GM20431 (cell line): ENCODE measurements around the gene ZNF668.

Experiments used
- in situ Hi-C: fragments of 300-500 bp; cut with MseI, MboI; formaldehyde crosslinking; loops from one replicate; pipeline ENCODE4 v1.15.0; 2020; ENCODE audit warnings: low sequenced_read_pairs; ENCODE audit not compliant: unreplicated experiment

ZNF668 gene

DNA sequence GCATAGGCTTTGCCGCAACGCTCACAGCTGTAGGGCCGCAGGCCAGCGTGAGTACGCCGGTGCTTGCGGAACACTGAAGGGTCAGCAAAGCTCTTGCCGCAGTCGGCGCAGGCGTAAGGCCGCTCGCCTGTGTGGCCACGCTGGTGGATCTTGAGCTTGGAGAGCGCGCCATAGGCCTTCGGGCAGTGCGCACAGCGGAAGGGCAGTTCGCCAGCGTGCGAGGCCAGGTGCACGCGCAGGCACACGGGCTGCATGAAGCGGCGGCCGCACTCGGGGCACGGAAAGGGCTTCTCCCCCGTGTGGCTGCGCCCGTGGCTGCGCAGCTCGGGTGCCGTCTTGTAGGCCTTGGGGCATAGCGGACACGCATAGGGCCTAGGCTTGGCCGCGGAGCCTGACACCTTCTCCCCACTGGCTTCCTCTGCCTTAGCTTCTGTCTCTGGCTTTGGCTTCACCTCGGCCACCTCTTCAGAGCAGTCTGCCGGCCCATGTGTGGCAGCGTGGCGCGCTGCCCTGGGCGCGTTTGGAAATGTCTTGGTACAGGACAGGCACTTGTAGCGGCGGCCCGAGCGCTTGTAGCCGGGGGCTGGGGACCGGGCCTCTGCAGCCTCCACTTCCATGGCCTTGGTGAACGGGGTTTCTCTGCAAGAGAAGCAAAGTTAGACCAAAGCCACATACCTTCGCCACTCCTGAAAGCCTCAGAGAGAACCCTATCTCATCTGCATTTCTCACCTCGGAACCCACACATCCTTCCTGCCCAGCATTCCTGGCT, 10.0 kb downstream of the ZNF668 start:
- in situ Hi-C loops: no loop called here

DNA sequence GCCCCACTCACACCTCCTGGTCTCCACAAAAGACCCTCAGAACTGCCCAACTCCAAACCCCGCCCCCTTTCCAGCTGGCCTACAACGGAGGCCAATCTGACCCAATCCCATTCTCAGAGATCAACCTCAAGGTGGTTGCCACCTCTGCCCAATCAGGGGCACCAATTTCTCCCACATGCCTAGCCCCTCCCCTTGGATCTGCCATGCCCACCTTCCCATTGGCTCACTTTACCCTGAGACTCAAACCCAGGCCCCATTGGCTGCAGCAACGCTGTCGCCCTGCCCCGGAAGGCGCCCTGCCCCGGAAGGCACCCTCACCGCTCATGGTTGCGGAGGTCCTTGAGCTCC, 10.6 kb downstream of the ZNF668 start:
- in situ Hi-C loops: no loop called here

DNA sequence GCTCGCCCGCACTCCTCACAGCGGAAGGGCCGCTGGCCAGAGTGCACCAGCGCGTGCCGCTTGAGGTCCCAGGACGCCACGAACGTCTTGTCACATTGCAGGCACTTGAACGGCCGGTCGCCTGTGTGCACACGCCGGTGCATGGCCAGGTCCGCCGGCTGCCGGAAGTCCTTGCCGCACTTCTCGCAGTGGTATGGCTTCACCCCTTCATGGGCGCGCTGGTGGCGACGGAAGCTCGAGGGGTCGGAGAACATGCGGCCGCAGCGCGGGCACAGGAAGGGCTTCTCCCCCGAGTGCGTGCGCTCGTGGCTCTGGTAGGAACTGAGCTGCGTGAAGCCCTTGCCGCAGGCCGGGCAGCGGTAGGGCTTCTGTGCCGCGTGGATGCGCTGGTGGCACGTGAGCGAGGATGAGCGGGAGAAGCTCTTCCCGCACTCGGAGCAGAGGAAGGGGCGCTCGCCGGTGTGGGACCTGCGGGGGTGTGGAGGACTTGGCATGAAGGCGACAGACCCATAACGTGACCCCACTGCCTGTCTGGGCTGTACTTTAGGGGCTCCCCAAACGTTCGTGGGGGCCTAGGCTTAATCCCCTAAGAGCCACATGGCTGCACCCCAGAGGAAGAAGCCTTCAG, 12.1 kb downstream of the ZNF668 start:
- in situ Hi-C loops: no loop called here

DNA sequence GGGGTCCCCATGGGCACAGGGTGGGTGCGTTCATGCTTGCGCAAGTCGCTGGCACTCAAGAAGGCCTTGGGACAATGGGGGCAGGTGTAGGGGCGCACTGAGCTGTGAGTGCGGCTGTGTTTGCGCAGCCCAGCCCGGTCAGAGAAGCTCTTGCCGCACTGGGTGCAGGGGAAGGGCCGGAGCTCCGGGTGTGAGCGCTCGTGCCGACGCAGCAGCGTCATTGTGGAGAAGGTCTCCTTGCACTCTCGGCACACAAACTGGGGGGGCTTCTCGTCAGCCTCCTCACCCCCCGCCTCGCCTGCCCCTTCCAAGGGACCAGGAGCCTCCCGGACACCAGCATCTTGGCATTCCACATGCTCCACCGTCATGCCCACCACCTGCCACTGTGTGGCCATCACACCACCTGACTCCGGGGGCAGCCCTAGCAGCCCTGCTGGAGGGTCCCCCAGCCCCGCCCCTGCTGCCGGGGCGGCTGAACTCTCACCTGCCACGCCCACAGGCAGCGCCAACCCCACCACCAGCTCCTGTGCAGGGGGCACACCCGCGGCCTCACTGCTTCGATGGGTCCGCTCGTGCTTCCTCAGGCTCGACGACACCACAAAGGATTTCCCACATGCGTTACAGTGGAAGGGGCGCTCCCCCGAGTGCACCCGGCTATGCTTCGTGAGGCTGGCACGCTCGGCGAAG, 12.8 kb downstream of the ZNF668 start:
- in situ Hi-C loops: no loop called here

DNA sequence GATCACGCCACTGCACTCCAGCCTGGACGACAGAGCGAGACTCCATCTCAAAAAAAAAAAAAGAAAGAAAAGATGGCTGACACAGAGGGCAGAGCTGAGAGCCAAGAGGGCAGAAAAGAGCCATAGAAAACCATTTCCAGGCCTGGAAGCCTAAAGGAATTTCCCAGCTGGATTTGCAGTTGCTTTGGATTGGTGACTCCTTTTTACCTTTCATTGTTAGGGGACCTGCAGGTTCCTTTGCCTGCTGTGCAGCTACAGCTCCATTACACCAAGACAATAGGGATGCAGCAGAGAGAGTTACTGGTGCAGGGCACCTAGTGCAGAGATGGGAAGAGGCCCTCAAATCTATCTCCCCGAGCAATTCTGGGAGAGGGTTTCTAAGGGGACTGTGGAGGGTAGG, 18.4 kb downstream of the ZNF668 start:
- in situ Hi-C loops: no loop called here

DNA sequence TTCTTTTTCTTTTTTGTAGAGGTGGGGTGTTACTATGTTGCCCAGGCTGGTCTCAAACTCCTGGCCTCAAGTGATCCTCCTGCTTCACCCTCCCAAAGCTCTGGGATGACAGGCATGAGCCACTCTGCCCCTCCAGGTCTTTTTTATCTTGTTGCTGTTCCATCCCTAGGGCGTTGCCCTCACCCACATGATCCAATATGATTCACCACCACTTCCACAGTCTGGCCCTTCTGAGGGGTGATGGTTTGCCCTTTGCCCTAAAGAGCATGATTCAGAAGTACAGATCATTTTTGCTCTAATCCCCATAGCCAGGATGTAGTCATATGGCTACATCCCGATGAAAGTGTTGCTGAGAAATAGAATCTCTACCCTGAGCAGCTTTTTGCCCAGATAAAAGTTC, 21.9 kb downstream of the ZNF668 start:
- in situ Hi-C loops: no loop called here

DNA sequence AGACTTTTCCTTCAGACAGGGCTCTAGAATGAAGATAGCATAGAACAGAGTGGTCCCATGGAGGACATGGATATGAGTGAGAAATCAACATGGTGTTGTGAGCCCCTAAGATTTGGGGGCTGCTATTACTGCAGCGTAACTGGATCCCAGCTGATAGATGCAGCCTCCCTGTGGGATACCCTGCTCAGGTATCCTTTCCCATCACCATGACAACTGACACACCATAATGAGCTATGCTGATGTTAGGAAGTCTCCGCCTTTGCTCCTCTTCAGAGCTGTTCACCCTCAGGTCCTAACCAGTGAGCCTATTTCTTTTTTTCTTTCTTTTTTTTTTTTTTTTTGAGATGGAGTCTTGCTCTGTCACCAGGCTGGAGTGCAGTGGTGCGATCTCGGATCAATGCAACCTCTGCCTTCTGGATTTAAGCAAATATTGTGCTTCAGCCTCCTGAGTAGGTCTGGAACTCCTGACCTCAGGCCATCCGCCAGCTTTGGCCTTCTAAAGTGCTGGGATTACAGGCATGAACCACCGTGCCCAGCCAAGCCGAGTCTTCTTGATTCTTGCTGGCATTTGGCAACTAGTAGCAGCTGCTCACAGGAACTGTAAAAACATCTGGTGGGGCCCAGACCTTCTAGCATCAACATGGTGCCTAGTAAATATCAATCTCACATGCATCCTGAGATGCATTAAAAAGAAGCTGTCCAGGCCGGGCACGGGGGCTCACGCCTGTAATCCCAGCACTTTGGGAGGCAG, 23.6 kb downstream of the ZNF668 start:
- in situ Hi-C loops: no loop called here

DNA sequence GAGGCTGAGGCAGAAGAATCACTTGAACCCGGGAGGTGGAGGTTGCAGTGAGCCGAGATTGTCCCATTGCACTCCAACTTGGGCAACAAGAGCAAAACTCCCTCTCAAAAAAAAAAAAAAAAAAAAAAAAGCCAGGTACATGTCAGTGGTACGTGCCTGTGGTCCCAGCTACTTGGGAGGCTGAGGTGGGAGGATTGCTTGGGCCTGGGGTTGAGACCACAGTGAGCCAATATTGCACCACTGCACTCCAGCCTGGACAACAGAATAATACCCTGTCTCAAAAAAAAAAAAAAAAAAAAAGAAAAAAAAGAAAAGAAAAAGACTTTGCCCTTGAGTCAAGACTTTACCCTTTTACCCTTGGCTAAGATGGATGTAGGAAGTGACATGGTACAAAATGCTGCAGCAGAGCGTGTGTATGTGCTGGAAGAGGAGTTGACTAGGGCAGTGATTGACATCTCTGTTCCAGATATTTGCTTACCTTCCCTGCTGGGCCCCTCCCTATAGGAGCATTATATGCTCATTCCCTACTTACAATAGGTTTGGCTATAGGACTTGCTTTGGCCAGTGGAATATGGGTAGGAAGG, 30.1 kb downstream of the ZNF668 start:
- in situ Hi-C loops: no loop called here

DNA sequence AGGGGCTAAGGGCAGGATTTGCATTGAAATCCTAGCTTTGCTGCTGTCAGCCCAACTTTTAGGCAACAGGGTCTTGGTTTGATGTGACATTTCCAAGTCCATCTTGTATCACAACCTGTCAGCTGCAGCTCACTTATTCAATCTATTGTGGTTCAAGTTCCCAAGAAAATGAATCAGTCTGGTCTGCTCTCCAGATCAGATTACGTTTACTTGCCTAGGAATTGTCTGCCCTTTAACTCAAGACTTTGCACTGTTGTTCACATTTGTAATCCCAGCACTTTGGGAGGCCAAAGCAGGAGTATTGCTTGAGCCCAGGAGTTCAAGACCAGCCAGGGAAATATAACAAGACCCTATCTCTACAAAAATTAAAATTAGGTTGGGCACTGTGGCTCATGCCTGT, 30.7 kb downstream of the ZNF668 start:
- in situ Hi-C loops: no loop called here

DNA sequence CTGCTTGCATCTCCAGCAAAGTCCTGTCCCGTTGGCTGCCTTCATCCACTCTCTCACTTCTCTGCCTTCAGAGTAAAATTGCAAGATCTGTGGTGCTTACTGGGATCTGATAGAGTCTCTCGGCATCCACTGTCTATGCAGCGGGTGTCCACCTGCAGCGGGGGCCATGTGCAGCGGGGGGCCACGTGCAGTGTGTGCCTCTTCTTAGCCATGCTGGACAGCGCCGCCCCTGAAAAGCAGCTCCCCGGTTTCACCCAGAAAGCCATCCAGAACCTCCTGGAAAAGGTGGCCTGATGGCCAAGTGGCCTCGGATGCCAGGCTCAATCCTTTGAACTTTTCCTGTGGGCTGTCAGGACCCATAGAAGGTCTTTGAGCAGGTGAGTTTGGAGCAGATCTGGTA, 31.2 kb downstream of the ZNF668 start:
- in situ Hi-C loops: no loop called here

DNA sequence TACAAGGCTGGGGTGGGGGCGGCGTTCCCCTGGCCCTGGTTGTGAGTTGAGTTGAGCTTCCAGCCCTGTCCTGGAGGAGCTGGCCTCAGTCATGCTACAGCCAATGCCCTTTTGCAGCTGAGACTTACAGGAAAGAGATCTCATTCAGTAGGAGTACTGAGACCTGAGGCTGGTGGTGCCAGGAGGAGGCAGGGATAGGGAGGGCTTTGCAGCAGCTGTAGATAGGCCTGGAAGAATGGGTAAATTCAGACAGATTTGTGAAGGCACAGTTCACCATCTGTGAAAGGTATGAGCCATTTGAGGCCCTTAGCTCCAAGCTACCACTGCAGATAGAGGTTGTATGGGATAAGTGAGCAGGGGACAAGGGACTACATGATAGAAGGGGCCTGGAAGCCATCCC, 35.0 kb downstream of the ZNF668 start:
- in situ Hi-C loops: no loop called here

DNA sequence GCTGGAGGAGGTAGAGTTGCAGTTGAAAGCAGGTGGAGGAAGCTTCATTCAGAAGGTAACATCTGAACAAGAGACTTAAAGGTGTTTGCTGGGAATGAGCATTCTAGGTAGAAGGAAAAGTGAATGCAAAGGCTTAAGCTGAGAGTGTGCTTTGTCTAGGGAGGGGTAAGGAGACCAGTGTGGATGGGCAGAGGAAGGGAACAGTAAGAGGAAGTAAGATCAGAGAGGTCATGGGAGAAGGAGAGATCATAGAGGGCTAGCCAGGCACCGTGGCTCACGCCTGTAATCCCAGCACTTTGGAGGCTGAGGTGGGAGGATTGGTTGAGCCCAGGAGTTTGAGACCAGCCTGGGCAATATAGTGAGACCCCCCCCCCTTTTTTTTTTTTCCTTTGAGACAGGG, 37.3 kb downstream of the ZNF668 start:
- in situ Hi-C loops: no loop called here

DNA sequence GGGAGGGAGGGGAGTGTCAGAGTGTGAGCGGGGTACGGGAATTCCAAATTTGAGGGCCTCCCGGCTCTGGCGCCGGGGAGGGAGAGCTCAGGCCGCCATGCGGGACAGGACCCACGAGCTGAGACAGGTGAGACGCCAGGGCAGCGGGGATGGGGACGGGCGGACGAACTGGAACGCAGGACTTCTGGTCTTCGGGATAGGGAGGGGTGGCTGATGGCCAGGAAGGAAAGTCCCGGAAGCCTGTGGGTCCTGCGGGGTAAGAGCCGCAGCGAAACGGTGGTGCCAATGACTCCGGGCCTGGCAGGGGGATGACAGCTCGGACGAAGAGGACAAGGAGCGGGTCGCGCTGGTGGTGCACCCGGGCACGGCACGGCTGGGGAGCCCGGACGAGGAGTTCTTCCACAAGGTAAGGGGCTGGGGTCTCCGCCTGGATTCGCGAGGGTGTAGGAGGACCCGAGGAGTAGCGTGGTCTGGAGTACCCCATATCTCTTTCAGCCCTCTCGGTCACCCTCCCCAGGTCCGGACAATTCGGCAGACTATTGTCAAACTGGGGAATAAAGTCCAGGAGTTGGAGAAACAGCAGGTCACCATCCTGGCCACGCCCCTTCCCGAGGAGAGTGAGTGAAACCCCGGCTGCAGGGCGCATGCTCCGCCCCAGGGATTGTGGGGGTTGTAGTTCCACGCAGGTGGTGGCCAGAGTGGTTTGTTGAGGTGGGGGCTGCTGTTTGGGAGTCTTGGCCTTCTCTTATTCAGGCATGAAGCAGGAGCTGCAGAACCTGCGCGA, 40.1 kb downstream of the ZNF668 start:
- in situ Hi-C loops: no loop called here

DNA sequence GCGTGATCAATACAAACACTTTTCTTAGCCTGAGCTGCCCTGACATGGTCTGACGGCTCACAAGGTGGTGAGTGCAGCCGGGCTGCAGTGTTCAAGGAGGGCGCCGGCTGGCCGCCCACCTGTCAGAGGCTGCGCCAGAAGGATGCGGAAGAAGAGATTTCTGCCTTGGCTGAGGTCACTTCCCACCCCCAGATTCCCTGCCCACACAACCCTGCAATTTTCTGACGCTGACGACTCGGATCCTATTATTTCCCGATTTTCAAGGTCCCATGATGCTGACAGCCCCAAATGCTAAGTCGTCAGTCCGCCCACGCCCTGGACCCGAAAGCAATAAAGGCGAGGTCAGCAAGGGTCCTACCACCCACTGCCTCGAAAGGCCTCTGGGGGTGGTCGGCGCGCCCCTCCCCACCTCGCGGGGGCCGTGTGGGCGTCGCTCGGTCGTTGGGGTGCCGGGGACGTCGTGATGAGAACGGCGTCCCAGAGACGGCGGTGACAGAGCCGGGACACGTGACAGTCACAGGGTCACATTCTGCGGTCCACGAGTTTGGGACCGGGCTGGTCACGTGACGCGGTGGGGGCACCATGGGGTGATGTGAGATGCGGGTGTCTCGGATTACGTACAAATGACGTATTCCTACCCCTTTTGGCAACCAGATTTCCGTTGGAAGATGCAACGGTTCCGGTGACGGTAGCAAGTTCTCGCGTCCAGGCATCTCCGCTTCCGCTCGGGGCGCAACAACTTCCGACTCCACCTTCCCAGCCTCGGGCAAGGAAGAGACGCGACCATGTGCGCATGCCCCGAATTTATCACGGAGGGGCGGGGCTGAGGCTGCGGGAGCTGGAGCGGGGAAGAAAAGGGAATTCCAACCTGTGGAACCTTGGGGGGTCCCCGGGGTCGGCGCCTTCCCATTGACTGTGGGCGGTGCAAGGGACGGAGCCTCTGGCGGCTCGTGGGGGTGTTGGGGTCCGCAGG, 41.0 kb downstream of the ZNF668 start, which contains the start of gene STX4:
Gene STX4, plus strand, starts transcription at position 823 of the 973 bp plus-strand sequence. CDS start 248 bp downstream, outside the sequence.
- in situ Hi-C loops: no loop called here

DNA sequence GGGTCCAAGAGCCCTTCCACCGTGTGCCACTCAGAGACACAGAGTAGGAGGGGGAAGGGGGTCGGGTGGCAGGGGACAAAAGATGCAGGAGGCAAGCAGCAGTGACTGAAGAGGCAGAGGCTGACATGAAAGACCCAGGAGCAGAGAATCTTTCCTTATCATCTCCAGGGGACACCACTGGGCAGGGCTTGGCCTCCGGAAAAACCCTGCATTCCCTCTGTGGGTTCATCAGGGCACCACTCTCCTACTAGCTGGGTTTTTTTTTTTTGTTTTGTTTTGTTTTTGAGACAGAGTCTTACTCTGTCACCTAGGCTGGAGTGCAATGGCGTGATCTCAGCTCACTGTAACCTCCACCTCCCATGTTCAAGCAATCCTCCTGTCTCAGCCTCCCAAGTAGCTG, 42.8 kb downstream of the ZNF668 start:
- in situ Hi-C loops: no loop called here

DNA sequence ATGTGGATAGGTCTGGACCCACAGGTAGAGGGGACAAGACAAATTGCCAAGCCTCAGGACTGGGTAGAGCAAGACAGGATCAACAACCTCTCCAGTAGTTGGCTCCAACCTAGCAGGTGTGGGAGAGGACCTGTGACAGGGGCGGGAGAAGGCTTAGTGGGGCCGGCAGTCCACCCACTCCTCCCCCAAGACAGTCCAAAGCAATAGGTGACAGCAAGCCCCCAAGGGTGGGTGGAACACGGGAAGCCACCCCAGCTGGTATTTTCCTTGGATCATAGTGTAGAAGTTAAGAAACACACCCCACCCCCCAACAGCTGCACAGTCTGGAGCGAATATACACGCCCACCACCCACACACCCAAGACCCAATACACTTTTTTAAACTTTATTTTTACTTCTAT, 44.8 kb downstream of the ZNF668 start:
- in situ Hi-C loops: no loop called here

DNA sequence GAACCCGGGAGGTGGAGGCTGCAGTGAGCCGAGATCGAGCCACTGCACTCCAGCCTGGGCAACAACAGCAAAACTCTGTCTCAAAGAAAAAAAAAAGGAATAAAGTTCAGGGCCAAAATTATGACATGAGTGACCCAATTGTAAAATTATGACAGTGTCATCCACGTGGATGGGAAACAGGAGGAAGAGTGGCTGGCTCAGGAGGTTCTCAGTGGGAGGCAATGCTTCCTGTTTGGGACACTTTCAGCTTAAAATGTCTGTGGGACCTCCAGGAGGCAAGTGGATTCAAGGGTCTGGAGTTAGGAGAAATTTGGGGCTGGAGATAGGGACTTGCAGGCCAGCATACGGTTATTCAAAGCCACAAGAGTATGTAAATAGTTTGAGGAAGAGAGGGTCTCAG, 48.7 kb downstream of the ZNF668 start:
- in situ Hi-C loops: no loop called here

DNA sequence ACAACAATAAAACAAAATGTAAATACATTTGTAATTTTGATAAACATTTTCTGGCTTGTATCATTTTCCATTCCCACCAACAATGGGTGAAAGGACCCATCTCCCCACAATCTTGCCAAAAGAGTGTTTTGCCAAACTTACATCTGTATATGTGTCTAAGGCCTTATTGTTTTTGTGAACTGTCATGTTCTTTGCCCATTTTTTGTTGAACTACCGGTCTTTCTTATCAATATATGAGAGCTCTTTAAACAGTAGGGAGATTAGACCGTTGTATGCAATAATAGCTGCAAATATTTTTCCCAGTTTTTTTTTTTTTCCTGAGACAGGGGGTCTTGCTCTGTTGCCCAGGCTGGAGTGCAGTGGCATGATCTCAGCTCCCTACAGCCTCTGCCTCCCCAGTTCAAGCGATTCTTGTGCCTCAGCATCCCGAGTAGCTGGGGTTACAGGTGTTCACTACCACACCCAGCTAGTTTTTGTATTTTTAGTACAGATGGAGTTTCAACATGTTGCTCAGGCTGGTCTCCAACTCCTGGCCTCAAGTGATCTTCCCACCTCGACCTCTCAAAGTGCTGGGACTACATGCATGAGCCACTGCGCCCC, 50.3 kb downstream of the ZNF668 start:
- in situ Hi-C loops: no loop called here
